T-helper 1 cell (primary cell): ENCODE results near the gene COL1A1.

ENCODE experiments used
- DNase-seq, 5 donors: peaks; one replicate each; pipeline ENCODE4 v3.0.0-alpha.2; 2012 to 2020

The COL1A1 gene

DNA sequence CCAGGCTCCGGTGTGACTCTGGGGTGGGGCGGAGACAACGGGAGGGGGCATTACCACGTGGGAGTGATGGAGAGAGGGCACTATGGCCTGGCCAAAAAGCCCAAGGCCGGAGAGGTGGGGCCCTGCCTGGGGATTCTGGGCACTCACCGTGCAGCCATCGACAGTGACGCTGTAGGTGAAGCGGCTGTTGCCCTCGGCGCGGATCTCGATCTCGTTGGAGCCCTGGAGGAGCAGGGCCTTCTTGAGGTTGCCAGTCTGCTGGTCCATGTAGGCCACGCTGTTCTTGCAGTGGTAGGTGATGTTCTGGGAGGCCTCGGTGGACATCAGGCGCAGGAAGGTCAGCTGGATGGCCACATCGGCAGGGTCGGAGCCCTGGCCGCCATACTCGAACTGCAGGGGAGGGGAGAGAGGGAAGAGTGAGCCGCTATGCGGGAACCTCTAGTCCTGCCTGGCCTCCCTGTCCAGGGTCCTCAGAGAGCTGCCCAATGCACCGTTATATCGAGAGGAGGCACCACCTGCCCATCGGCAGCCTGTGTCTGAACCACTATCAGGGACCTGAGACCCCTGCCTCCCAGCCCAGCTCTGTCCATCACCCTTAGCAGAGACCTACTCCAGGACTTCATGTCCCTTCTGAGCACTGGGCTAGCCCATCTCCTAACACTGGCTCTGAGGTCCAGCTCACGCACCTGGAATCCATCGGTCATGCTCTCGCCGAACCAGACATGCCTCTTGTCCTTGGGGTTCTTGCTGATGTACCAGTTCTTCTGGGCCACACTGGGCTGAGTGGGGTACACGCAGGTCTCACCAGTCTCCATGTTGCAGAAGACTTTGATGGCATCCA, 15.6 kb downstream of the COL1A1 start:
- no peak for DNase-seq

GRCh38 chr17:50184611-50185398, 16.6 kb downstream of the COL1A1 start:
- DNase-seq, result no peak

GRCh38 chr17:50184064-50184463, 17.4 kb downstream of the COL1A1 start:
- no peak for DNase-seq

- DNase-seq, result no peak
Observed at GRCh38 chr17:50183421-50183994, 17.9 kb downstream of the COL1A1 start.

GRCh38 chr17:50182783-50183420, 18.5 kb downstream of the COL1A1 start:
- DNase-seq, result no peak

GRCh38 chr17:50181591-50182560, 19.6 kb downstream of the COL1A1 start:
- no peak for DNase-seq

DNA sequence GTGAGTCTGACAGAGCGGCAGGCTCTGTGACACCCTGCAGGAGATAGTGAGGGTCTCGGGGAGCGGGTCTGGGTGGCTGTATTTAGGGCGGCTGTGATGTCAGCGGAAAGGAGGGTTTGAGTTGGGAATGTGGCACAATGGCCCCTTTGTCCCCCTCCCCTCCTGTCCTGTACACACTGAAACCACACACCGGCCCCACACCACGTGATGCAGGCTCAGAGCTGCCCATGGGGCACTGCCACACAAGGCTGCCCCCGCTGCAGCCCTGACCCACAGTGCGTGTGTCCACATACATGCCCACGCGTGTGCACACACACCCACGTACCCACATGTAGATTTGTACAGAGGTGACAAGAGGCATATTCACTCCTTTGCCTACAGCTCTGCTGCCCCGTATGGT, 20.3 kb downstream of the COL1A1 start:
- no peak for DNase-seq

GRCh38 chr17:50180620-50181019, 20.8 kb downstream of the COL1A1 start:
- no peak for DNase-seq

DNA sequence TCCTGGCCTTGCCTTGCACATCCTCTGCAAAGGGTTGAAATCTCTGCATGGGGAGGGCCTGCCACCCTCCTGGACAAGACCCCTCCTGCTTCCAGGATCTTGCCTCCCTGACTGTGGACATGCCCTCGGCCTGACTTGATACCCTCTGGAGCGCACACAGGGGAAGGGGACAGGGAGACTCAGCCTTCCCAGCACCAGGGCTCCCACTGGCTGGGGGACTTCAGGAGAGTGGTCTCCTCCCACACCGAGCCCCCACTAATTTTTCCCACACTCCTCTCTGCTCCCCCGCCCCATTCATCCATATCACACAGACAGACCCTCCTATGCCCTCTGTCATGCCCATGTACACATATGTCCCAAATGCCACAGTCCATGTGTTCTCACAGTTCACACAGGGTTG, 21.3 kb downstream of the COL1A1 start:
- DNase-seq, result no peak

DNA sequence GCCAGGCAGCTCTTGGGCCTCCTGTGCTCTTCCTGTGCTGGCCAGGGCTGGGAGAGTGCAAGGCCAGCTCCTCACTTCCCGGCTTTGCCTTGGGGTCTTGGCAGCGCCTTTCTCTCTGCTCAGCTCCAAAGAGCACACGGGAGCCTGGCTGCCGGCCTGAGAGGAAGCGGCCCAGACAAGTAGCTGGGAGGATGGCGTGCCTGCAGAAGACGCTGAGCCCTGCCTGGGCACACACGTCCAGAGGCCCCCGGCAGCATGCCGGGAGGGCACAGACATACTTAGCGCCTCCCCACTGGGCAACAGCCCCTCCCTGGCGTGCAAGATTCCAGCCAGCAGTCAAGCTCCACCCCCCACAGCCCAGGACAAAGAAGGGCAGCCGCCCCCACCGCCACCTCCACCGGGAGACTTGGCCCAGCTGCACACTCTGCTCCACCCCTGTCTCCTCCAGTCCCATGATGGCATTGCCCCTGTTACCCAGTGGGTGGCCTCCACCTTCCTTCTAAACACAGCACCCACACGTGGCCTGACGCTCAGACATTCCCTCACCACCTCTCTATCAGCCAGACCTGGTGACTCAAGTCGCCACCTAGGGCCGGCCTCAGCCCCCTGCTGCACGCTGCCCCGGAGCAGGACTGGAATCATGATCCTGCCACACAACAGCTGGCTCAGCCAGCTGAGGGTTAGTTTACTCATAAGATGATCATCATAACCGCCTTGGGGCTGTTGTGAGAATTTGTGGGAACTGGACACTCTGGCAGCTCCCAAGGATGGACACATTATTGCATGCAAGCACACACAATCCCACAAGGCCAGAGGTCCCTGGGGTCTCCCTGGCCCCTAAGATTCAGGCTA, 23.2 kb downstream of the COL1A1 start:
- DNase-seq, result peak in 2 of 5 donors; percentile 31 to 45

DNA sequence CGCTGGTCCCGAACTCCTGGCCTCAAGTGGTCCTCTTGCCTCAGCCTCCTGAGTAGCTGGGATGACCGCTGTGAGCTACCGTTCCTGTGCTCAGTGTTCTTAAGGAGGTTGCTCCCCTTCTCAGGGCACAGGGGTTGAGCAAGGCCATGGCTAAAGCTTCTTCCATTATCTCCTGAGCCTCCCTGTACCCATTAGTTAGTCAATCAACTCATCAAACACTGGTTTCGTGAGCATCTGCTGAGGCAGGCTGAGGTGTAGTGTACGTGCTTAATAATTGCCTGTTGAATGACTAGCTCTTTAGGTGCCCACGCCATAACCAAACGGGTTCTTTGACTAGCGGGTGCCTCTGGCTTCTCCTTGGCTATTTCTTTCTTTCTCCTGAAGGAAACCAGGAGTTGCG, 24.0 kb downstream of the COL1A1 start:
- no peak for DNase-seq

GRCh38 chr17:50176559-50177357, 24.7 kb downstream of the COL1A1 start:
- no peak for DNase-seq

DNA sequence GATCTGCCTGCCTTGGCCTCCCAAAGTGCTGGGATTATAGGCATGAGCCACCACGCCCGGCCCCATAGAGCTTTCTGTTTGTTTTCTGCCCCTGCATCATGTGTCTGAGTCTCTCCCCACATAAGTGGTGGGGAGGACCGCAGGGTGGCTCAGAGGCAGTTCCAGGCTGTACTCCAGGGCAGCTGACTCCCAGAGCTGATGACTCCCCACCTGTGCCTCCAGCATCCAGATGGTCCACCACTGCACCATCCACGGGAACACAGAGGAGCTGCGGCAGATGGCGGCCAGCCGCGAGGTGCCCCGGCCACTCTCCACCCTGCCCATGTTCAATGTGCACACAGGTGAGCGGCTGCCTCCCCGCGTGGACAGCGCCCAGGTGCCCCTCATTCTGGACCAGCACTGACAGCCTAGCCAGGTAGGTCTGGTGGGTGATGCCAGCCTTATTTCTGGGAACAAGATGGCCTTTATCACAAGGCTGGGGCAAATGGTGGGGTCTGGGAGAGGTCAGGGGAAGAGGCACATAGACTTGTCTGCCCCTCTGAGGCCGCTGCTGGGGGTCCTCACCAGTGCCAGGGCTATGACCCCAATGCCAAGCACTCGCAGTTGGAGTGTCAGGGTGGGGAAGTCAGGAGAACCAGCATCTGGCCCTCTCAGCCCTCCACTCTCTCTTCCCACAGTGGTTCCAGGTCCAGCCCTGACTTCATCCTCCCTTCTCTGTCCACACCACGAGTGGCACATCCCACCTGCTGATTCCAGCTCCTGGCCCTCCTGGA, 26.2 kb downstream of the COL1A1 start:
- no peak for DNase-seq

DNA sequence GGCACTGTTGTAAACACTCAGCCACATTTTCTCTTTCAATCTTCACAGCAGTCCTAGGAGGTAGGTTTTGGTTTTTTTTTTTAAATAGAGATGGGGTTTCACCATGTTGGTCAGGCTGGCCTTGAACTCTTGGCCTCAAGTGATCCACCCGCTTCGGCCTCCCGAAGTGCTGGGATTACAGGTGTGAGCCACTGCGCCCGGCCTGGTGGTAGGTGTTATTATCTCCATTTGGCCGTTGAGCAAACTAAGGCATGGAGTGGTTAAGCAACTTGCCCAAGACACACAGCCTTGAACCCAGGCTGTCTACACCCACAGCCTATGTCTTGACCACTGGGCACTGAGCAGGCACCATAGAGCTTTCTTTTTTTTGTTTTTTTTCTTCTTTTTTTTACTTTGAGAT, 27.0 kb downstream of the COL1A1 start:
- no peak for DNase-seq

GRCh38 chr17:50173335-50173941, 28.0 kb downstream of the COL1A1 start:
- no peak for DNase-seq

DNA sequence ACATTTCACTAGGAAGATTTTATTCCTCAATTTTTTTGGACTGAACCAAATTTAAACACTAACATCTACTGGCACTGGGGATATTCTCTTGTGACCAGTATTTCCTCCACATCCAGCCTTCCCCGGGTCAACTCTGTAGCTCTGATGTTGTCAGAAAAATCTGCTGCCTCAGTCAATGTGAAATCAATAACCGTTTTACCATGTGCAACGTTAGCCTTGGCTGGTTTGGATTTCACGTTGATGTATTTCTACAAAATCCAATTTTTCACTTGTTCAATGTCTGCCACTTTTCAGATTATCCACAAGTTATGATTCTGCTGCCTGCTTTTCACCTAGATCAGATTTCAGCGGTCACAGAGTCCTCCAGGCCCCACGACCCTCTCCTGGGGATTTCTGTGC, 28.5 kb downstream of the COL1A1 start:
- DNase-seq, result no peak

GRCh38 chr17:50172130-50172529, 29.3 kb downstream of the COL1A1 start:
- DNase-seq, result no peak

GRCh38 chr17:50171371-50172071, 29.9 kb downstream of the COL1A1 start:
- no peak for DNase-seq
